ENCODE results near the gene KL. TPM values are rescaled to one million over a fixed set of nuclear protein-coding genes. Genes with fewer than 3 reads are reported as not detected.

KL gene
- total RNA-seq, 1 experiment from 2014 or later, result 0.28 TPM

DNA sequence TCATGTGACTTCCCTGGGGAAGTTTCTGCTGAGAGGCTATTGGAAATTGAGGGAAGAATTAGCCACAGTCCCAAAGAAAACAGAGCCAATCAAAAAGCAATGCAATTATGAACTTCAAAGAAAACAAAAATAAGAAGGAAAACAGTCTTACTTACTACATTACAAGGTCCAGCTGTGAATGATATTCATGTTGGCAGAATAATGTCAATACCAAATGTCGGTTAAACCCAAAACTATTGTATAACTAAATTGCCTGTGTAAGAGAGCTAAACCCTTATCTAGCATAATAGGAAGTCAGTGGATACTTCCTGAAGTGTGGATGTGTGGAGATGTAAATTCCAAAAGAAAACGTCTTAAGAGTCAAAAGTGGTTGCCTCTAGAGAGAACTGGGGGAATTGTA, 12.4 kb downstream of the KL start:
- BruUV-seq (replicated peaks), result no TSS peak
- intact Hi-C loops (cut with micrococcal nuclease; ENCODE audit: unreplicated experiment), result no loop called here
- CTCF ChIA-PET, result no interaction called here

DNA sequence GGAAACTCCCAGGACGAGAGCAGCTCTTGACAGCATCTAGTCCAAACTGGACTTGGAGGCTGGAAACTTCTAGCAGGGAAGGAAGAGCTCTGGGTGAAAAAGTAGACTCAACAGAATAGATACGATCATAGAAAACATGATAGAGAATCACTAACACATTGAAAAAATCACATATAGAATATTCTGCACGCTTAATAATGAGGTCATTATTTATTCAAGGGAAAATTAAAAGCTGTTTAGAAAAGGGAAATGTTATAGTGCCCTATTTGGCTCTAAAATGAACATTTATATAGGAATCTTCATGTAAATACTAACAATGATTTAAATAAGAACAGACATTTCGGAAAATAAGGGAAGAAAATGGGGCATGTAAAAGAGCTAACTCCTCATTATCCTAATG, 15.1 kb downstream of the KL start:
- TF ChIP-seq POLR2AphosphoS5 (IDR thresholded peaks at IDR 0.05; ENCODE audit: low read depth, low read length), result no peak
- ChIA-PET CTCF (no interaction called here), POLR2A (no interaction called here)
- no TSS peak for BruUV-seq (replicated peaks)
- intact Hi-C loops (cut with micrococcal nuclease; ENCODE audit: unreplicated experiment) (no loop called here), in situ Hi-C loops (cut with HindIII; ENCODE audit: low pct_unique_long_range_greater_than_20kb, low sequenced_read_pairs) (no loop called here)
- ATAC-seq (no peak), DNase-seq (ENCODE audit: low read depth, low spot score) (no peak)
- no peaks in the 10 kb centered on the region for H3K36me3 ChIP-seq (ENCODE audit: control insufficient read depth, insufficient read depth, low read length)
- H3K27me3 ChIP-seq (ENCODE audit: control insufficient read depth, insufficient read depth, low read length), result no peaks in the 10 kb centered on the region; the same call in 1 of the 2 replicates
- H3K27ac ChIP-seq (ENCODE audit: low read length), result no peak overlapping the region
- H3K4me1 ChIP-seq (ENCODE audit: control insufficient read depth, insufficient read depth, low read length), result no peaks in the 10 kb centered on the region
- H3K9me3 ChIP-seq (ENCODE audit: control insufficient read depth, insufficient read depth, low read depth, low read length), result no peaks in the 10 kb centered on the region
- no peak overlapping the region for H3K4me3 ChIP-seq (ENCODE audit: low read depth in 2 of 2, low read length in 2 of 2)

More for the DNA sequence above, 12.4 kb downstream of the KL start:
- POLR2A ChIA-PET, result no interaction called here
- H3K4me3 ChIP-seq (ENCODE audit: low read depth in 2 of 2, low read length in 2 of 2), result no peak overlapping the region
- no peaks in the 10 kb centered on the region; the same call in 1 of the 2 replicates for H3K27me3 ChIP-seq (ENCODE audit: control insufficient read depth, insufficient read depth, low read length)
- DNase-seq (ENCODE audit: low read depth, low spot score), result no peak
- no peaks in the 10 kb centered on the region for H3K4me1 ChIP-seq (ENCODE audit: control insufficient read depth, insufficient read depth, low read length)
- H3K36me3 ChIP-seq (ENCODE audit: control insufficient read depth, insufficient read depth, low read length), result no peaks in the 10 kb centered on the region
- in situ Hi-C loops (cut with HindIII; ENCODE audit: low pct_unique_long_range_greater_than_20kb, low sequenced_read_pairs), result no loop called here
- TF ChIP-seq TCF7L2 (IDR thresholded peaks at IDR 0.05; ENCODE audit: low read depth, low read length) (no peak), POLR2AphosphoS5 (IDR thresholded peaks at IDR 0.05; ENCODE audit: low read depth, low read length) (no peak), SIN3A (IDR thresholded peaks at IDR 0.05; ENCODE audit: borderline replicate concordance, insufficient read depth, low read depth, low read length) (no peak)
- TF ChIP-seq, protein P1, sequence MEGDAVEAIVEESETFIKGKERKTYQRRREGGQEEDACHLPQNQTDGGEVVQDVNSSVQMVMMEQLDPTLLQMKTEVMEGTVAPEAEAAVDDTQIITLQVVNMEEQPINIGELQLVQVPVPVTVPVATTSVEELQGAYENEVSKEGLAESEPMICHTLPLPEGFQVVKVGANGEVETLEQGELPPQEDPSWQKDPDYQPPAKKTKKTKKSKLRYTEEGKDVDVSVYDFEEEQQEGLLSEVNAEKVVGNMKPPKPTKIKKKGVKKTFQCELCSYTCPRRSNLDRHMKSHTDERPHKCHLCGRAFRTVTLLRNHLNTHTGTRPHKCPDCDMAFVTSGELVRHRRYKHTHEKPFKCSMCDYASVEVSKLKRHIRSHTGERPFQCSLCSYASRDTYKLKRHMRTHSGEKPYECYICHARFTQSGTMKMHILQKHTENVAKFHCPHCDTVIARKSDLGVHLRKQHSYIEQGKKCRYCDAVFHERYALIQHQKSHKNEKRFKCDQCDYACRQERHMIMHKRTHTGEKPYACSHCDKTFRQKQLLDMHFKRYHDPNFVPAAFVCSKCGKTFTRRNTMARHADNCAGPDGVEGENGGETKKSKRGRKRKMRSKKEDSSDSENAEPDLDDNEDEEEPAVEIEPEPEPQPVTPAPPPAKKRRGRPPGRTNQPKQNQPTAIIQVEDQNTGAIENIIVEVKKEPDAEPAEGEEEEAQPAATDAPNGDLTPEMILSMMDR (IDR thresholded peaks at IDR 0.05), result no peak
- TF ChIP-seq, protein P2, sequence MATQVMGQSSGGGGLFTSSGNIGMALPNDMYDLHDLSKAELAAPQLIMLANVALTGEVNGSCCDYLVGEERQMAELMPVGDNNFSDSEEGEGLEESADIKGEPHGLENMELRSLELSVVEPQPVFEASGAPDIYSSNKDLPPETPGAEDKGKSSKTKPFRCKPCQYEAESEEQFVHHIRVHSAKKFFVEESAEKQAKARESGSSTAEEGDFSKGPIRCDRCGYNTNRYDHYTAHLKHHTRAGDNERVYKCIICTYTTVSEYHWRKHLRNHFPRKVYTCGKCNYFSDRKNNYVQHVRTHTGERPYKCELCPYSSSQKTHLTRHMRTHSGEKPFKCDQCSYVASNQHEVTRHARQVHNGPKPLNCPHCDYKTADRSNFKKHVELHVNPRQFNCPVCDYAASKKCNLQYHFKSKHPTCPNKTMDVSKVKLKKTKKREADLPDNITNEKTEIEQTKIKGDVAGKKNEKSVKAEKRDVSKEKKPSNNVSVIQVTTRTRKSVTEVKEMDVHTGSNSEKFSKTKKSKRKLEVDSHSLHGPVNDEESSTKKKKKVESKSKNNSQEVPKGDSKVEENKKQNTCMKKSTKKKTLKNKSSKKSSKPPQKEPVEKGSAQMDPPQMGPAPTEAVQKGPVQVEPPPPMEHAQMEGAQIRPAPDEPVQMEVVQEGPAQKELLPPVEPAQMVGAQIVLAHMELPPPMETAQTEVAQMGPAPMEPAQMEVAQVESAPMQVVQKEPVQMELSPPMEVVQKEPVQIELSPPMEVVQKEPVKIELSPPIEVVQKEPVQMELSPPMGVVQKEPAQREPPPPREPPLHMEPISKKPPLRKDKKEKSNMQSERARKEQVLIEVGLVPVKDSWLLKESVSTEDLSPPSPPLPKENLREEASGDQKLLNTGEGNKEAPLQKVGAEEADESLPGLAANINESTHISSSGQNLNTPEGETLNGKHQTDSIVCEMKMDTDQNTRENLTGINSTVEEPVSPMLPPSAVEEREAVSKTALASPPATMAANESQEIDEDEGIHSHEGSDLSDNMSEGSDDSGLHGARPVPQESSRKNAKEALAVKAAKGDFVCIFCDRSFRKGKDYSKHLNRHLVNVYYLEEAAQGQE (IDR thresholded peaks at IDR 0.05; ENCODE audit: insufficient read depth in 1 of 2, low read depth in 2 of 2, low read length in 1 of 2), result no peak
- H3K9me3 ChIP-seq (ENCODE audit: control insufficient read depth, insufficient read depth, low read depth, low read length), result no peaks in the 10 kb centered on the region
- H3K27ac ChIP-seq (ENCODE audit: low read length), result no peak overlapping the region
- ATAC-seq, result no peak

DNA sequence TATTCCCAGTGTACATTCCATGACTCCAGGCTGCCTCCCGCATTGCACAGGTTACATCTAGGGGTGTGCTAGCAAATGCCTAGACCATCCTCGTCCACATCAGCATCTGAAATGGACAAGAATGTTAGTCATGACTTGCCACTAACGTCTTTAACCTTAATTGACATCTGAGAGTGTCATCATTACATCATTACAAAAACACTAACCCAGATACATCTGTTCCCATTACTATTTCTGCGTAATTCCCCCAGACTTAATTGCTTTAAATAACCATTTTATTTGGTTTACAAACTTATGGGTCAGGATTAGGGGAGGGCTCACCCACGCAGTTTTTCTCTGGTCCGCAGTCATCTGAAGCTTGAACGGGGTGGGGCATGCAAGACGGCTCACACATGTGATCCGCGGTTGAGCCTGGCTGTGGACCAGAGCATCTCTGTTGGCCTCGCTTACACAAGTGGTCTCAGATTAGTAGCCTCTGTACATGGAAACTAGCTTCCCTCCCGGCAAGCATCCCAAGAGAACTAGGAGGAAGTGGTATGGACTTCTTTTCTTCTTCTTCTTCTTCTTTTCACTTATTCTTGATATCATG, 15.9 kb downstream of the KL start:
- no TSS peak for BruUV-seq (replicated peaks)
- Histone ChIP-seq H3K36me3 (ENCODE audit: control insufficient read depth, insufficient read depth, low read length) (no peaks in the 10 kb centered on the region), H3K27ac (ENCODE audit: low read length) (no peak overlapping the region), H3K27me3 (ENCODE audit: control insufficient read depth, insufficient read depth, low read length) (no peaks in the 10 kb centered on the region; the same call in 1 of the 2 replicates), H3K9me3 (ENCODE audit: control insufficient read depth, insufficient read depth, low read depth, low read length) (no peaks in the 10 kb centered on the region), H3K4me3 (ENCODE audit: low read depth in 2 of 2, low read length in 2 of 2) (no peak overlapping the region), H3K4me1 (ENCODE audit: control insufficient read depth, insufficient read depth, low read length) (no peaks in the 10 kb centered on the region)
- DNase-seq (ENCODE audit: low read depth, low spot score), result no peak
- no peak for ATAC-seq
- CTCF ChIA-PET, result no interaction called here
- POLR2A ChIA-PET, result no interaction called here
- TF ChIP-seq, protein P1 (IDR thresholded peaks at IDR 0.05), result no peak
- TF ChIP-seq TCF7L2 (IDR thresholded peaks at IDR 0.05; ENCODE audit: low read depth, low read length) (no peak), POLR2AphosphoS5 (IDR thresholded peaks at IDR 0.05; ENCODE audit: low read depth, low read length) (no peak), SIN3A (IDR thresholded peaks at IDR 0.05; ENCODE audit: borderline replicate concordance, insufficient read depth, low read depth, low read length) (no peak)
- TF ChIP-seq, protein P2 (IDR thresholded peaks at IDR 0.05; ENCODE audit: insufficient read depth in 1 of 2, low read depth in 2 of 2, low read length in 1 of 2), result no peak
- in situ Hi-C loops (cut with HindIII; ENCODE audit: low pct_unique_long_range_greater_than_20kb, low sequenced_read_pairs), result no loop called here
- intact Hi-C loops (cut with micrococcal nuclease; ENCODE audit: unreplicated experiment), result no loop called here

Measured in Panc1 (cell line).